Inferior parietal cortex (tissue), 1 donor: ENCODE data around the gene KLK4.

Source experiments
- DNase-seq: peaks from one replicate; pipeline ENCODE4 v3.0.0-alpha.2; 2016; ENCODE audit errors: extremely low spot score

The KLK4 gene, protein sequence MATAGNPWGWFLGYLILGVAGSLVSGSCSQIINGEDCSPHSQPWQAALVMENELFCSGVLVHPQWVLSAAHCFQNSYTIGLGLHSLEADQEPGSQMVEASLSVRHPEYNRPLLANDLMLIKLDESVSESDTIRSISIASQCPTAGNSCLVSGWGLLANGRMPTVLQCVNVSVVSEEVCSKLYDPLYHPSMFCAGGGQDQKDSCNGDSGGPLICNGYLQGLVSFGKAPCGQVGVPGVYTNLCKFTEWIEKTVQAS

DNA sequence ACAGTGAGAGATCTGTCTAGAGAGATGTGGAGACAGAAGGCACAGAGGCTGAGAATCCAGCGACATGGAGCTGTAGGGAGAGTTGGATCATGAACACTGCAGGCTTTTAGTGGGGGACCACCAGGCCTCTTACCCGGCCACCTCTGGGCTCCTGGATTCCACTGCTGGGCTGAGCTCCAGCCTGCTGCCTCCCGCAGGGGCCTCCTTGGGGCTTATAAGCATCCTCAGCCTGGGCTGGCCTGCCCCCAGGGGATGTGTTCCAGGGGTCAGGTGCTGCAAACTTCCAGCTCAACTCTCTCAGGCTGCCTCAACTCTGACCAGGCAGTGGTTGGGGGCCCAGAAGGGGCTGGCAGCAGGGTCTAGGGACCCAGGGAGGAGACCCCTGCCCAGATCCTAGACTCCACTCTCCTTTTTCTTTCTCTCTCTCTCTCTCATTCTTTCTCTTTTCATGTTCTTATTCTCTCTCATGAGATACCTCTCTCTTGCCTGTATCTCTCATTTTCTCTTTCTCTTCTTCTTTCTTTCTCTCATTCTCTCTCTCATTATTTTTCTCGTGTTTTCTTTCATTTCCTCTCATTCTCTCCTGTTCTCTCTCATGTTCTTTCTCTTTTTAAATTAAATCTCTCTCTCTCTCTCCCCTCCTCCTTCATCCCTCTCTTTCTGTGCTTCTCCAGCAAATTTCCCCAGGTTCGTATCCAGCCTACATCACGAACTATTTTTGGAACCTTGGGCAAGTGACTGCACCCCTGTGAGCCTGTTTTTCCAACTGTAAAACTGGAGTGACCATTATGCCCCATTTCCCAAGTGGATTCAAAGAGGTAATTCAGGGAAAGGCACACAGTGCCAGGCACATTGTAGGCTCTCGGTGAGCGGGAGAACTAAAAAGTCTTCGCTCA, at the start of gene KLK4:
Gene KLK4, minus strand, starts transcription at position 190 of the 896 bp plus-strand sequence. CDS start 657 bp downstream, outside the sequence.
- DNase-seq, result no peak

DNA sequence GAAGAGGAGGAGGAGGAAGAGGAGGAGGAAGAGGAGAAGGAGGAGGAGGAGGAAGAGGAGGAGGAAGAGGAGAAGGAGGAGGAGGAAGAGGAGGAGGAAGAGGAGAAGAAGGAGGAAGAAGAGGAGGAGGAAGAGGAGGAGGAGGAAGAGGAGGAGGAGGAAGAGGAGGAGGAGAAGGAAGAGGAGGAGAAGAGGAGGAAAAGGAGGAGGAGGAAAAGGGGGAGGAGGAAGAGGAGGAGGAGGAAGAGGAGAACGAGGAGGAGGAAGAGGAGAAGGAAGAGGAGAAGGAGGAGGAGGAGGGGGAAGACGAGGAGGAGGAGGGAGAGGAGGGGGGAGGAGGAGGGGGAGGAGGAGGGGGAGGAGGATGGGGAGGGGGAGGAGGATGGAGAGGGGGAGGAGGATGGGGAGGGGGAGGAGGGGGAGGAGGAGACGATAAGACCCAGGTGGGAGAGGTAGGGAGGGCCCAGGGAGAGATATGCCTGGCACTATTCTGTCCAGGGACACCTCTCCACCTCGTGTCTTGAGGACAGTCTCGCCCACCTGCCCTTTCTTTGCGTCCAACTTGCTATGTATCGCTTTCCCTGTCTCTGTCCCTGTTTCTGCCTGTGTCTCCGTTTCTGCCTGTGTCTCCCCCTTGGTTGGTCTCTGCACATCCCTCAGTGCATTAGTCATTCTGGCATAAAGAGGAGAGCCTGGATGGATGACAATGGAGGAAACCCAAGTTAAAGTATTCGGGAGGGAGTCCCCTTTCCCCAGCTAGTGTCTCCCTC, 48.7 kb upstream of the KLK4 start:
- DNase-seq, result no peak

DNA sequence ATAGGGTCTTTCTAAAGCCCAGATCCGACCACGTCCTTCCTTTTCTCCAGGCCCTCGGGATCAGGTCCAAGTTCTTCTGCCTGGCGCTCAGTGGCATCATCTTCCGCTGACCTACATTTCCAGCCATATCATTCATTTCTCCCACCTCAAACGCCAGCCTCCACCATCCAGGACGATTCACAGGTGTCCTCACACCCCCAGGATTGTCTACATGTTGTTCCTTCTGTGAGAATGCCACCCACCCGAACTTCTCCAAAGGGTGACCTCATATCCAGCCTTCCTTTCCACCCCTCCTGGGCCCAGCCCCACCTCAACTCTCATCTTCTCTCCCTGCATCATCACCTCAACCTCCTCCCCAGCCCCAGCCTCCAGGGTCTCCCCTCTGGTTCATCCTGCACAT, 46.4 kb upstream of the KLK4 start:
- no peak for DNase-seq

DNA sequence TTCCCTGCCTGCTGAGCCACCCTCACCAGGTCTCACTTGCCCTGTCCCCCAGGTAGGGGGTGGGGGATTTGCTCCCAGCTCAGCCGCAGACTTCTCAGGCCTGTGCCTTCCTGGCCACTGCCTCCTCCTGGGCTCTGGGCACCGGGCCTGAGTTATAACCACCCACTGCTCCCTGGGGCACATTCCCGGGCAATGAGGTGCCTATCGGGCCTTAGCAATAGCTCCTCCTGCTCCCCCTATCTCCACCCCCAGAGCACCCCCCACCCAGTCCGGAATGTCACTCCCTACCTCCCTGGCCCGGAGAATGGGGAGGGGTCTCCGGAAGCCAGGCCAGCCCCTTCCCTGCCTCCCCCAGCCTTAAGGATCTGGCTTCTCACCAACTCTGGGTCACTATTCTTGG, 41.7 kb upstream of the KLK4 start, which contains the start of gene KLK5:
Gene KLK5, minus strand, starts transcription at position 129 of the 400 bp plus-strand sequence. CDS start 381 bp downstream, outside the sequence.
- no peak for DNase-seq

DNA sequence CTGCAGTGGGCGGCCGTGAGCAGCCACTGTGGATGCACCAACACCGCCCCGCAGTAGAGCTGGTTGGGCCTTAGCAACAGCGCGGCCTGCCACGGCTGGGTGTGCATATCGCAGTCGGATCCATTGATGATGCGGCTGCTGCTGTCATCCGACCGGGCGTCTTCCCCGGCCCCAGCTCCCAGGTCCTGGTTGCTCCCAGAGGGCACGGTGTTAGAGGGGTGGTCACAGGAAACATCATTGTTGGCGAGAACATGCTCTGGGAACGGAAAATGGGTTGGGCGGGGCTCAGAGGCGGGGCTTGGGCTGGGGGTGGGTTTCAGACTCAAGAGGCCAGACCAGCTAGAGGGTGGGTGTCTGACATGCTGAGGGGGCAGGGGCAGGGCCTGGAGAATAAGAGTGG, 38.7 kb upstream of the KLK4 start:
- DNase-seq, result no peak

DNA sequence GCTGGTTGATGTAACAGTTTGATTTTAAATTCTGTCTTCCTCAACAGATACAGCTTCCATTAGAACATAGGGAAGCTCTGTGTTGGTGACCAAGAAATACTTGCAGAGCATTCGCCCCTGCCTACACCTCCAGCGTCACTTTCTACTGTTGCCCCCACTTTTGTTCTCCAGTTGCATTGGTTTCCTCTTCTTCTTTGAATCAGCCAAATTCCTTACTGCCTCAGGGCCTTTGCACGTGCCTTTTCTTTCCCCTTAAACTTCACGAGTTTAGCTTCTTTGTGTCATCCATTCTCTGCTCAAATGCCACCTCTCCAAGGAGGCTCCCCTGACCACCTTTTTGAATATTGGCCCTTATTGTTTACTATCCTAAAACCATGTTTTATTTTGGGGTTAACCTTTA, 35.9 kb upstream of the KLK4 start:
- DNase-seq, result no peak

DNA sequence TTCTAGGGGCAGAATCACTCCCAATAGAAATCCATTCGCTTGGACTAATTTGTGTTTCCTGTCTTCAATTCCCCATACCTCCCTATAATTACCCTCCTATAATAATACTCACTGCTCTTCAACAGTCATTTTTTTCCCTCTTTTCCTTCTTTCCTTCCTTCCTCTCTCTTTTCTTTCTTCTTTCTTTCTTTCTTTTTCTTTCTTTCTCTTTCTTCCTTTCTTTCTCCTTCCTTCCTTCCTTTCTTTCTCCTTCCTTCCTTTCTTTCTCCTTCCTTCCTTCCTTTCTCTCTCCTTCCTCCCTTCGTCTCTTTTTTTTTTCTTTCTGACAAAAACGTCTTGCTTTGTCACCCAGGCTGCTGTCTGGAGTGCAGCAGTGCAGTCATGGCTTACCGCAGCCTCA, 33.6 kb upstream of the KLK4 start:
- DNase-seq, result no peak

DNA sequence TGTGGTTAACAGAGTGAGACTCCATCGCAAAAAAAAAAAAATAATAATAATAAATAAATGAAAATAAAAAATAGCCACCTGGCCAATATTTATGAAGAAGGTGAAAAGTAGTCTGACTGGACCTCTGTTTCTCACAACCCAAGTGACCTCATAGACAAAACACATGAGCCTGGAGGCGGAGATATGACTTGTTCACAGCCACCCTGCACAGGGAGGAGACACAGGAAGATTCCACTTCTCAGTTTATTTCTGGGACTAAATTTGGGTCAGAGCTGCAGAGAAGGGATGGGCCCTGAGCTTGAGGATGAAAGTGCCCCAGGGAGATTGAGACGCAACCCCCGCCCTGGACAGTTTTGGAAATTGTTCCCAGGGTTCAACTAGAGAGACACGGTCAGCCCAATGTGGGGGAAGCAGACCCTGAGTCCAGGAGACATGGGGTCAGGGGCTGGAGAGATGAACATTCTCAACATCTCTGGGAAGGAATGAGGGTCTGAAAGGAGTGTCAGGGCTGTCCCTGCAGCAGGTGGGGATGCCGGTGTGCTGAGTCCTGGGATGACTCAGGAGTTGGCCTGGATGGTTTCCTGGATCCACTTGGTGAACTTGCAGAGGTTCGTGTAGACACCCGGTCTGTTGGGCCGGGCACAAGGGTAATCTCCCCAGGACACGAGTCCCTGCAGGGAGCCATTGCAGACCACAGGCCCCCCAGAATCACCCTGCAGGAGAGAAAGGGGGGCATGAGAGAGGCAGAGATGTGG, 32.1 kb upstream of the KLK4 start:
- DNase-seq, result no peak

DNA sequence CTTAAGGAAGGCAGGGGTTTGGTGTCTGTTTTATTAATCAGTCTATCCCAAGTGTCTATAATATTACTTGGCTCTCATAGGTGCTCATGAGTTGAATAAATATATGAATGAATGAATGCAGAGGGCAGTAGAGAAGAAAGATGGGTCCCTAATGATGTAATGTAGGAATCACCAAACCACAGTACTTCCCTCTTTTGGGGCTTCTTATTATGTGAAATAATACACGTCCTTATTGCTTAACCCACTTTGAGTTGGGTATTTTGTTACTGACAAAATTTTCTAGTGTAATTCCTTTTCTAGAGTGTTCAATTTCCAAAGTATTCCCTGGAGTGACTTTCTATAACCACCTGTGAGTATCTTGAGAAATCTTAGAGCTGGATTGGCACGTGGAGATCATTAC, 28.4 kb upstream of the KLK4 start:
- no peak for DNase-seq

DNA sequence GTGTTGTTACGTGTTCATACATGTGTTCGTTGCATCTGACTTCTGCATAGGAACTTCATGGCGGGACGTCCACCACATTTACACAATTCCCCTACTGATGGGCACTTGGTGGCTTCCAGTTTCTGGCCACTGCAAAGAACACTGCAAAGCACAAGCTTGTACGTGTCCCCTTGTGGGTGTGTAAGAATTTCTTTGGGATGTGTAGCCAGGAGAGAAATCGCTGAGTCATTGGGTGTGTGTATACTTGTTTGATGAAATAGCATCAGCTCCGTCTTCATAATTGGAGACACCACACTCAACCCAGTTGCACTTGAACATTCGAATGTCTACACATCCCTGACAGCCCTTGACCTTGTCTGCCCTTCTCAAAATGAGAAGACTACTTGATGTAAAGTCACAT, 22.4 kb upstream of the KLK4 start:
- DNase-seq, result no peak

DNA sequence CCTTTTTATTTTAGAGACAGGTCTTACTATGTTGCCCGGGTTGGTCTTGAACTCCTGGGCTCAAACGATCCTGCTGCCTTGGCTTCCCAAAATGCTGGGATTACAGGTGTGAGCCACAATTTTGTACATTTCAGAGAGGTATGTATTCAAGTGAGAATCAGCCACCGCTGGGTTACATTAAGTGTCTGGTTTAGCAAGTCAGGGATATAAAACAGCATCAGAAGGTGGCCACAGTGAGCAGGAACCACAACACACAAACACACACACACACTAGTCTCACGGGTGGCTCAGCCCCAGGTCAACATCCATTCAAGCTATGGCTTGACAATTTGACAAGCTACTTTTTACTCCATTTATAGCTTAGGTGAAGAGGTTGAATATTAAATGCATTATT, 21.5 kb upstream of the KLK4 start:
- DNase-seq, result no peak

DNA sequence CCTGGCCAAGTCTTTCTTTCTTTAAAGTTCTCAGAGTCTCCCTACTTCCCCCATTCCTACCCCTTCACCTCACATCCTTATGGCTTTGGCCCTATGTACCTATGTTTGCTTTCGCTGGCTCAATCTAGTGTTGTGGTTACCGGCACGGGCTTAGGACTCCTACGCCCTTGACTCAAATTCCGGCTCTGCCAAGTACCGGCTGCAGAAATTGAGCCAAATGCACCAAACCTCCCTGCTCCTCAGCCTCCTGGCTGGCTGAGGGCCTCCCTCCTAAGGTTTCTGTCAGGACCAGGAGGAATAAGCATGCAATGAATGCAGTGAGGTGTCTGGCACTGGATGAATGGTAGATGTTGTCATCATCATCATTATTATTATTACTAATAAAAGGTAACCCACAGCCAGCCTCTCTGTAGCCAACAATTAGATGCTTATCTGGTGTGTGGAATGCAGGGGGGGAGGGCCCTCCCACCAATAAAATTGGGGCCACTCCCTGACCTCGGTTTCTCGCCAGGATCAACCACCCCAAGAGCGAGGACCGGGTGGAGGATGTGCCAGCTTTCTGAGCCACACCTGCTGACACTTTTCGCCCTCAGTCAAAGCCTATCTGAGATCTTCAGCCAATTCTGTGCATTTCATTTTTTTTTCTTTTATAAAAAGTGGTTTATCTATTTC, 21.0 kb upstream of the KLK4 start:
- DNase-seq, result no peak

DNA sequence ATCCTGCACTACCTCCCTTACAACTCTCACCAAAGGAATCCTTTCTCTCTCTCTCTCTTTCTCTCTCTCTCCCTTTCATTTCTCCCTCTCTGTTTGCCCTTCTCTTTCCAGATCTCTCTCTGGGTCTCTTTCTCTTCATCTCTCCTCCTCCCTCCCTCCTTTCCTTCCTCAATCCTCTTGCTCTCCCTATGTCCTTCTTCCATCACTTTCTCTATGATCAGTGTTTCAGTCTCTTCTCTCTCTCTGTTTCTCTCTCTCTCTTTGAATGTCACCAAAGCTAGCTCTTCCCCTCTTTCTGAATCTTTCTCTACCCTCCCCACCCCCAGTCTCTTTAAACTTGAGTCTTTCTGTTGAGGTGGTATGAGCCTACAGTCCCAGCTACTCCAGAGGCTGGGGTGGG, 19.8 kb upstream of the KLK4 start:
- no peak for DNase-seq

DNA sequence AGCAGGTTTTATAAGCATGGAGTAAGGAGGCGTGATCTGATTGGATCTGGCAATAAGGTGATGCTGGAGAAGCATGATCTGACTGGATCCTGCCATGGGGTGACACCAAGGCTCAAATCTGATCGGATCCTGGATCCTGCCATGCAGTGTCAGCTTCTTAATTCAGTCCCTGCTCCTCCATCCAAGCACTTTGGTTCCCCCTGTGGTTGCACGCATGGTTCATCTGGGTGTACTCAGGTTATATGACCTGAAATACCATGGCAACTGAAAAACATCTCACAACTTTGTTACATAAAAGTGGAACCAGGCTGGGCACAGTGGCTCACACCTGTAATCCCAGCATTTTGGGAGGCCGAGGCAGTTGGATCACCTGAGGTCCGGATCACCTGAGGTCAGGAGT, 17.6 kb upstream of the KLK4 start:
- DNase-seq, result no peak

DNA sequence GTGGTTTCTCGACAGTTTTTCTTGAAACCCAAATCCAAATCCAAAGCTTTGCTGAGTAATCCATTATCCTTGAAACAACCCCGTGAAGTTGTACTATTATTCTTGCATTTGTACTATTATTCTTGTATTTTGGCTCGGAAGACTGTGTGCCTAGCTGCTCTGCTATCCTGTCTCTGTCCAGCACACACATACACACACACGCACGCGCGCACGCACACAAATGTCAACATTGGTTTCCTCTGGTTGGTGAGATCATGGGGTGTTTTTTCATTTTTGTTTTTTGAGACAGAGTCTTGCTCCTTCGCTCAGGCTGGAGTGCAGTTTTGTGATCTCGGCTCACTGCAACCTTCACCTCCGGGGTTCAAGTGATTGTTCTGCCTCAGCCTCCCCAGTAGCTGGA, 14.9 kb upstream of the KLK4 start:
- no peak for DNase-seq

DNA sequence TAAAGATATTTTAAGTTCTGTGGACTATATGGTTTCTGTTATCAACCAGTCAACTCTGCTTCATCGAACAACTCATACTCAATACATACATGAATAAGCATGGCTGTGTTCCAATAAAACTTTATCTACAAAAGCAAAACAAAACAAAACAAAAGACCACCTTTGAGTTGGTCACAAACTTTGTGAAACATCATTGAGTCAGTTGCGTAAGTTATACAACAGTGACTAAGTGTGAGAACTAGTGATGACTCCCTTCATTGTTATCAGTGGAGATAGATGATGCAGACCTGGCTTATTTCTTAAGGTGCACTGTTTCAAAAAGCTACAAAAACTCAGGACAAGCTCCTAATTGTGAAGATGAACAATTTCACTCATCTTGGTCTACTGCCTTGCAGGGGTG, 14.5 kb upstream of the KLK4 start:
- no peak for DNase-seq

DNA sequence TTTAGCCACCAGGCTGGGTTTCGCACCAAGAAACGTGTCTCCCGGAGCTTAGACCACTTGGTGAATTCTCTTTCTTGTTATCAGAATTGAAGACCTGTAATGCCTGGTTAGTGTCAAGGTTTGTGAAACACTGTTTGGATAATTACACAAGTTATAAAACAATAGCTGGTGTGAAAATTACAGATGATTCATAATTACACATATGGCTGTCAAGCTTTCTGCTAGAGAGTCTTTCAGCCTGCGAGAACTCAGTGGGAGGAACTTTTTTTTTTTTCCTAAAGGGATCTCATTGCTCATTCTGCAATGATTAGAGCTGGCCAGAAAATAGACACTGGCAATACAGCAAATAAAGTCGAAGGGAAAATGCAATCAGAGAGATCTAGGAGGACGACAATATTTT, 13.4 kb upstream of the KLK4 start:
- peak; percentile 31 for DNase-seq

DNA sequence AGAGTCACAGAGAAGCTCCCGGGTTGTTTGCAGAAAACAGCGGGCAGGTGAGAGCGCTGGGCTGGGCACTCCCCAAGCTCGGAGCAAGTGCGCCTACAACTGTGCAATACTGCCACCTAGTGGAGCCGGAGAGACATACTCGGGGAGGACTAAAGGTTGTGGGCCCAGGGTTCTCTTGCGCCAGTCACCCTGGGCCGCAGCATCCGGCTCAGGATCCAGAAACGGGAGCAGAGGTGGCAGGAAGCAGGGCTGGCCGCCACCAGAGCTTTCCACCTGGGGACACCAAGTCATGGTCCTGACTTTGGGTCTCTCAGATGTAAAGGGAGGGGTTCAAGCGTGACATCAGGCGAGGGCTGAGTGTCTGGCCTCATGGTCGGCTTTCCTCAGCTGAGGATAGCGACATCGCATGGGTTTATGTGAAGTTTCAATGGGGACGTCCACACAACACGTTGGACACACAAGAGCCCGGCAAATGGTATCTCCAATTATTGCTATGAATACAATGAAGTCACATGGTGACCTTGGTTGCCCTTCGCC, 11.2 kb upstream of the KLK4 start:
- peak; percentile 90 for DNase-seq

DNA sequence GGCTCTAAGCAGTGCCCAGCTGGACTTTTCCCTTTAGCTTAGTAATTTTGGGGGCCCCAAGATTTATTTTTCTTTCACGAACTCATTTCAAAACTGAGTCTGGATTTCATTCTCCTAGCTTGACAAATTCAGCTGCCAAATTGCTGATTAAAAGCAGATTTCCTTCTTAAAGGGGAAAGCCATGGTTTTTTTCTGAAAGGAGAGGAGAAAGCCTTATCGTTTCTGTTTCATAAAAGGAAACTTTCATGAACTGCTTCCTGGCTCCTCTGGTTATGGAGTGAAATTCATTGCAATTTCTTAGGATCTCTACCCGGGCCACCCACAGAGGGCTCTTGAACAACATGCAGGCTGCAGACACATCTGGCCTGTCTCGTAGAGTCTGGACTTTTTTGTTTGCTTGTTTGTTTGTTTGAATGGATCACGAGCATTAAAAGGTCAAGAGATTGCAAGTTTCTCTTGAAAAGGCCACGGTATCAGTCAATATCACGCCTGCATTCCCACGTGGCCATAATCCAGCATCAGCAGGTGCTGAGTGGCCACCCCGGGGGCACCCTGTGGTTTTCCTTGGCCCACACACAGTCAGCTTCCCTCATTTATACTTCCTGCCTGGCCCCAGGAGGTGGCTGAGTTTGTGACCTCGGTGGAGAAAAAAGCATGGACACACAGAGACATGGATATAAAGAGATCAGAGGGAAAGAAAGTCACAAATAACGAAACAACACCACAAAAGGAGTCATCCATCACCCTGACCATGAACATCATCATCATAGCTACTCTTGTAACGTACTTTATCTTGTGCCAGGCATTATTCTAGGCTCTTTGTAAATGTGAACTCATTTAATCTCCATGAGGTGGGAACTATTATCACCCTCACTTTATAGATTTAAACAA, 10.5 kb upstream of the KLK4 start:
- no peak for DNase-seq

DNA sequence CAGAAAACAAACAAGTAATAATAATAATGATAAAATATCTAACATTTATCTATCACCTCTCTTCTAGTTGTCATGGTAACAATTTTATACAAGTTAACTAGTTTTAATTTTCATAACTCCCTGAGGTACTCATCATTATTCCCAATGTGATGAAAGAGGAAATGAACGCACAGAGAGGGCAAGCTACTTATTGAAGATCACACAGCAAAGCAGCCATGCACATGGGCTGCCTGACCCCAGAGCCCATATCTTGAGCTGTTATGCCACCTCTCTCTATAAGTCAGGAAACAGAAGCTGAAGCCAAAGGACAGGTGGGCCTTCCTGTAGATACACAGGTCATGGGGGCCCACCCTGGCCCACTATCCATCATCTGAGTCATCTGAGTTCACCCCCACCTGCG, 4.9 kb upstream of the KLK4 start:
- no peak for DNase-seq
